Pancreas (tissue), 10 donors: ENCODE results near the gene MPC1. TPM values are rescaled to one million over a fixed set of nuclear protein-coding genes. Genes with fewer than 3 reads are reported as not detected.

Source experiments
- ATAC-seq, 4 donors: fragments of 200-7000 bp; cut with Tn5 transposase; one replicate each; pipeline versions ENCODE4 v1.8.0 to v1.9.1; 2020; ENCODE audit warnings: mild to moderate bottlenecking in 4 of 4, moderate library complexity in 4 of 4
- DNase-seq, 6 donors: peaks; one replicate each; pipeline ENCODE4 v3.0.0-alpha.2; 2020
- FAIRE-seq: peaks from 2 replicates; lab custom pipeline; 2012; peaks lifted over from hg19 to GRCh38; lab: Jason Lieb, UNC
- H3K27ac ChIP-seq, 4 donors: fragments of 200-600 bp; sonication (generic); 1 replicate in 3 of 4; 2 replicates in 1 of 4; pipeline versions ENCODE4 v1.5.0 to v1.8.0; 2020
- H3K27me3 ChIP-seq, 4 donors: fragments of 200-600 bp; one replicate each; pipeline ENCODE4 v1.8.0; 2021
- H3K36me3 ChIP-seq, 3 donors: fragments of 200-600 bp; sonication (generic) in 1 of 3; one replicate each; pipeline versions ENCODE4 v1.5.0 to v1.8.0; 2020 to 2021
- H3K4me1 ChIP-seq, 3 donors: fragments of 200-600 bp; one replicate each; pipeline ENCODE4 v1.8.0; 2021
- H3K4me3 ChIP-seq, 4 donors: fragments of 200-600 bp; sonication (generic) in 2 of 4; one replicate each; pipeline versions ENCODE4 v1.5.0 to v1.8.0; 2020 to 2021
- H3K9me3 ChIP-seq, 4 donors: fragments of 200-600 bp; one replicate each; pipeline ENCODE4 v1.8.0; 2021
- CTCF ChIP-seq, 4 donors: fragments of 200-600 bp; sonication (generic) in 3 of 4; IDR thresholded peaks; one replicate each; pipeline versions ENCODE4 v1.5.0 to v1.8.0; 2021; ENCODE audit warnings: antibody characterized with exemption in 4 of 4
- WGBS, 2 donors: extraction: QIAGEN DNeasy Blood & Tissue Kit; methylation state at CpG; one replicate each; pipeline ENCODE4 v1.1.7; 2013; 5-methylcytosine and 5-hydroxymethylcytosine counted together
- intact Hi-C, 3 donors: fragments of 100-400 bp; cut with DNase I; formaldehyde crosslinking; loops; one replicate each; pipeline versions ENCODE4 v1.11.1 to v1.14.2; 2022
- polyA plus RNA-seq, 2 donors: library from polyadenylated mRNA; stranded (reverse); fragments of 200-250 nt; gene quantifications; one replicate each; pipeline ENCODE4 v1.2.3, GENCODE V29; 2013
- total RNA-seq, 6 donors: library from RNA; stranded (reverse); fragmentation: NEBNext Ultra II Directional in 4 of 6; extraction: Animal tissue kit (Norgen Biotek cat#: 25700) in 4 of 6; gene quantifications; one replicate each; pipeline versions ENCODE4 v1.2.1 to v1.2.4, GENCODE V29; 2021 to 2023
- donor health status: healthy with polysubstance abuse.
- donor health status: DM: no; HTN: no; CAD: no; lungs with moderate emphysema.
- donor health status: DM: no; HTN: no; CAD: no.
- donor health status: control.
- donor health status: control.
- donor health status: Bipolar disorder and iron deficiency.
- donor health status: DM: yes; HTN: yes; CAD: no.
- donor health status: DM: no; HTN: no; CAD: no.
- donor health status: DM: no; HTN: no; CAD: no.
- donor health status: DM: yes; HTN: yes; CAD: no.

MPC1 gene
- total and polyA plus RNA-seq, 8 donors = 17.0 to 56.3 (median 26.8) TPM

- DNase-seq (no peak), FAIRE-seq (no peak), ATAC-seq (peak in 2 of 4 donors; percentile 12 to 62)
- Histone ChIP-seq H3K4me1 (no peaks in the 10 kb centered on the region), H3K36me3 (peaks cover 4 to 10% (median 7%) of the 10 kb centered on the region in 3 donors), H3K9me3 (no peaks in the 10 kb centered on the region), H3K4me3 (no peak overlapping the region), H3K27me3 (no peaks in the 10 kb centered on the region), H3K27ac (no peak overlapping the region)
- no peak for TF ChIP-seq CTCF (IDR thresholded peaks at IDR 0.05)
- 77 to 87% methylated on average over 3 of the region's 3 CpGs for WGBS, 2 donors
- intact Hi-C loops = no loop called here
Measured at GRCh38 chr6:166361077-166361429, 21.7 kb downstream of the MPC1 start.

- H3K9me3 ChIP-seq = no peaks in the 10 kb centered on the region
- FAIRE-seq (no peak), DNase-seq (no peak), ATAC-seq (peak in 2 of 4 donors; percentile 24 to 37)
- no peaks in the 10 kb centered on the region for H3K27me3 ChIP-seq
- H3K36me3 ChIP-seq = peaks cover 4 to 10% (median 7%) of the 10 kb centered on the region in 3 donors
- H3K27ac ChIP-seq = no peak overlapping the region
- H3K4me3 ChIP-seq = no peak overlapping the region
- TF ChIP-seq CTCF (IDR thresholded peaks at IDR 0.05) = no peak
- WGBS, 2 donors = 80 to 88% methylated on average over 8 of the region's 8 CpGs
- intact Hi-C loops = no loop called here
- H3K4me1 ChIP-seq = no peaks in the 10 kb centered on the region
Measured at GRCh38 chr6:166360243-166361076, 22.3 kb downstream of the MPC1 start.

GRCh38 chr6:166355552-166355951, 27.2 kb downstream of the MPC1 start:
- H3K36me3 ChIP-seq = no peaks in the 10 kb centered on the region
- ATAC-seq (no peak), FAIRE-seq (no peak), DNase-seq (no peak)
- intact Hi-C loops = no loop called here
- no peak overlapping the region for H3K27ac ChIP-seq
- H3K4me3 ChIP-seq = no peak overlapping the region
- no peak for TF ChIP-seq CTCF (IDR thresholded peaks at IDR 0.05)
- 78 to 85% methylated on average over 5 of the region's 5 CpGs for WGBS, 2 donors
- no peaks in the 10 kb centered on the region for H3K4me1 ChIP-seq
- no peaks in the 10 kb centered on the region for H3K9me3 ChIP-seq
- H3K27me3 ChIP-seq = no peaks in the 10 kb centered on the region

- Histone ChIP-seq H3K4me1 (no peaks in the 10 kb centered on the region), H3K27me3 (no peaks in the 10 kb centered on the region), H3K9me3 (no peaks in the 10 kb centered on the region), H3K36me3 (no peaks in the 10 kb centered on the region), H3K4me3 (no peak overlapping the region), H3K27ac (no peak overlapping the region)
- ATAC-seq = no peak
- intact Hi-C loops = no loop called here
- no peak for FAIRE-seq
- no peak for DNase-seq
- TF ChIP-seq CTCF (IDR thresholded peaks at IDR 0.05) = no peak
- 94 to 96% methylated on average over 4 of the region's 4 CpGs for WGBS, 2 donors
Measured at GRCh38 chr6:166354965-166355364, 27.8 kb downstream of the MPC1 start.

- TF ChIP-seq CTCF (IDR thresholded peaks at IDR 0.05) = no peak
- no peaks in the 10 kb centered on the region for H3K9me3 ChIP-seq
- no peaks in the 10 kb centered on the region for H3K4me1 ChIP-seq
- WGBS, 2 donors = 74 to 77% methylated on average over 4 of the region's 4 CpGs
- intact Hi-C loops = no loop called here
- H3K36me3 ChIP-seq = no peaks in the 10 kb centered on the region
- FAIRE-seq (no peak), ATAC-seq (no peak), DNase-seq (no peak)
- no peak overlapping the region for H3K4me3 ChIP-seq
- H3K27ac ChIP-seq = no peak overlapping the region
- no peaks in the 10 kb centered on the region for H3K27me3 ChIP-seq
Measured at GRCh38 chr6:166354143-166354542, 28.6 kb downstream of the MPC1 start.
